ENCODE data around the gene OTOF.

Gene OTOF

GRCh38 chr2:26511466-26511865 is 33.5 kb upstream of the OTOF start:
- no peak overlapping the region for H3K4me3 ChIP-seq (ENCODE audit: low read length, poor library complexity, severe bottlenecking)
- H3K4me1 ChIP-seq (ENCODE audit: insufficient read depth, low read length, poor library complexity, severe bottlenecking) = peaks cover 6% of the 10 kb centered on the region
- no peak overlapping the region for H3K9ac ChIP-seq (ENCODE audit: low read depth, low read length, poor library complexity, severe bottlenecking)
- no peaks in the 10 kb centered on the region for H3F3A ChIP-seq (ENCODE audit: low read depth)
- no peaks in the 10 kb centered on the region for H3K9me3 ChIP-seq (ENCODE audit: insufficient read depth, low read depth, low read length)
- no peak overlapping the region for H2AFZ ChIP-seq (ENCODE audit: low read length)
- no peaks in the 10 kb centered on the region for H3K9me2 ChIP-seq (replicated peaks; ENCODE audit: low read depth, low read length)
- no peak for TF ChIP-seq EZH2phosphoT487 (IDR thresholded peaks at IDR 0.05; ENCODE audit: borderline replicate concordance)
- TF ChIP-seq, protein P1, sequence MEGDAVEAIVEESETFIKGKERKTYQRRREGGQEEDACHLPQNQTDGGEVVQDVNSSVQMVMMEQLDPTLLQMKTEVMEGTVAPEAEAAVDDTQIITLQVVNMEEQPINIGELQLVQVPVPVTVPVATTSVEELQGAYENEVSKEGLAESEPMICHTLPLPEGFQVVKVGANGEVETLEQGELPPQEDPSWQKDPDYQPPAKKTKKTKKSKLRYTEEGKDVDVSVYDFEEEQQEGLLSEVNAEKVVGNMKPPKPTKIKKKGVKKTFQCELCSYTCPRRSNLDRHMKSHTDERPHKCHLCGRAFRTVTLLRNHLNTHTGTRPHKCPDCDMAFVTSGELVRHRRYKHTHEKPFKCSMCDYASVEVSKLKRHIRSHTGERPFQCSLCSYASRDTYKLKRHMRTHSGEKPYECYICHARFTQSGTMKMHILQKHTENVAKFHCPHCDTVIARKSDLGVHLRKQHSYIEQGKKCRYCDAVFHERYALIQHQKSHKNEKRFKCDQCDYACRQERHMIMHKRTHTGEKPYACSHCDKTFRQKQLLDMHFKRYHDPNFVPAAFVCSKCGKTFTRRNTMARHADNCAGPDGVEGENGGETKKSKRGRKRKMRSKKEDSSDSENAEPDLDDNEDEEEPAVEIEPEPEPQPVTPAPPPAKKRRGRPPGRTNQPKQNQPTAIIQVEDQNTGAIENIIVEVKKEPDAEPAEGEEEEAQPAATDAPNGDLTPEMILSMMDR (conservative IDR thresholded peaks at IDR 0.05; ENCODE audit: low read length) = no peak
- H4K20me1 ChIP-seq (ENCODE audit: insufficient read depth, low read length, poor library complexity, severe bottlenecking) = no peaks in the 10 kb centered on the region
- no peaks in the 10 kb centered on the region for H3K79me2 ChIP-seq (ENCODE audit: insufficient read depth, low read length)
- no peaks in the 10 kb centered on the region for H3K27me3 ChIP-seq (ENCODE audit: insufficient read depth, low read length, poor library complexity, severe bottlenecking)
- H3K4me2 ChIP-seq (ENCODE audit: low read depth, low read length, poor library complexity, severe bottlenecking) = no peak overlapping the region
- H3K36me3 ChIP-seq (ENCODE audit: insufficient read depth, low read length) = no peaks in the 10 kb centered on the region

GRCh38 chr2:26510344-26510973 is 32.5 kb upstream of the OTOF start:
- Histone ChIP-seq H3K79me2 (ENCODE audit: insufficient read depth, low read length) (no peaks in the 10 kb centered on the region), H3K4me1 (ENCODE audit: insufficient read depth, low read length, poor library complexity, severe bottlenecking) (peaks cover 6% of the 10 kb centered on the region), H3K4me2 (ENCODE audit: low read depth, low read length, poor library complexity, severe bottlenecking) (no peak overlapping the region), H2AFZ (ENCODE audit: low read length) (no peak overlapping the region), H3K9ac (ENCODE audit: low read depth, low read length, poor library complexity, severe bottlenecking) (no peak overlapping the region), H3K36me3 (ENCODE audit: insufficient read depth, low read length) (no peaks in the 10 kb centered on the region), H3K9me3 (ENCODE audit: insufficient read depth, low read depth, low read length) (no peaks in the 10 kb centered on the region), H3K9me2 (replicated peaks; ENCODE audit: low read depth, low read length) (no peaks in the 10 kb centered on the region), H3F3A (ENCODE audit: low read depth) (no peaks in the 10 kb centered on the region), H4K20me1 (ENCODE audit: insufficient read depth, low read length, poor library complexity, severe bottlenecking) (no peaks in the 10 kb centered on the region), H3K27me3 (ENCODE audit: insufficient read depth, low read length, poor library complexity, severe bottlenecking) (no peaks in the 10 kb centered on the region), H3K4me3 (ENCODE audit: low read length, poor library complexity, severe bottlenecking) (no peak overlapping the region)
- TF ChIP-seq EZH2phosphoT487 (IDR thresholded peaks at IDR 0.05; ENCODE audit: borderline replicate concordance) = no peak
- TF ChIP-seq, protein P1 (conservative IDR thresholded peaks at IDR 0.05; ENCODE audit: low read length) = no peak

DNA sequence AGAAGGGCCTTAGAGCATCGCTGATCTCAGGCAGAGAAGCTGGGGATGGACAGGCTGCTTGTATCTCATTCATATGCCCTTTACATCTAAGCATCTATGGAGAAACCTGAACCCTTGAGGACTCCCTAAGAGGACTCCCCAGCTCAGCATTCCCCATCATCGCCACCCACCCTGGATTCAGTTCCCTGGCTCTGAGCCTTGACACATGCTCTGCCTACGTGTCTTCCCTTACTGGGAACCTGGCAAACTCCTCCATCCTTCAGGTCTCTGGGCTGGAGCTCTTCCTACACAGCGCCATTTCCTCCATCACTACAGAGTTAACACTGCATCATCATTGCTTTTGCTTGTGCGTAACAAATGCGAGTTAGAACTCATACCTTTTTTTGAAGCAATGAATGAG is 31.2 kb upstream of the OTOF start:
- Histone ChIP-seq H2AFZ (ENCODE audit: low read length) (no peak overlapping the region), H3F3A (ENCODE audit: low read depth) (no peaks in the 10 kb centered on the region), H3K4me3 (ENCODE audit: low read length, poor library complexity, severe bottlenecking) (no peak overlapping the region), H3K9me3 (ENCODE audit: insufficient read depth, low read depth, low read length) (no peaks in the 10 kb centered on the region), H3K36me3 (ENCODE audit: insufficient read depth, low read length) (no peaks in the 10 kb centered on the region), H3K4me1 (ENCODE audit: insufficient read depth, low read length, poor library complexity, severe bottlenecking) (peaks cover 6% of the 10 kb centered on the region), H3K4me2 (ENCODE audit: low read depth, low read length, poor library complexity, severe bottlenecking) (no peak overlapping the region), H3K9me2 (replicated peaks; ENCODE audit: low read depth, low read length) (no peaks in the 10 kb centered on the region), H3K9ac (ENCODE audit: low read depth, low read length, poor library complexity, severe bottlenecking) (no peak overlapping the region), H3K79me2 (ENCODE audit: insufficient read depth, low read length) (no peaks in the 10 kb centered on the region), H3K27me3 (ENCODE audit: insufficient read depth, low read length, poor library complexity, severe bottlenecking) (no peaks in the 10 kb centered on the region), H4K20me1 (ENCODE audit: insufficient read depth, low read length, poor library complexity, severe bottlenecking) (no peaks in the 10 kb centered on the region)
- no peak for TF ChIP-seq EZH2phosphoT487 (IDR thresholded peaks at IDR 0.05; ENCODE audit: borderline replicate concordance)
- TF ChIP-seq, protein P1 (conservative IDR thresholded peaks at IDR 0.05; ENCODE audit: low read length) = no peak
